Testis (tissue), 2 donors: ENCODE results near the gene CADPS2.

ENCODE experiments used
- CTCF ChIP-seq, 3 experiments: fragments of 450-650 bp in 2 of 3; fragments of 200-600 bp in 1 of 3; sonication (generic) in 1 of 3; IDR thresholded peaks; one replicate each; pipeline ENCODE4 v1.5.1; 2016 to 2019; ENCODE audit warnings: antibody characterized with exemption in 3 of 3, mild to moderate bottlenecking in 2 of 3, moderate library complexity in 1 of 3
- POLR2A ChIP-seq: fragments of 450-650 bp; IDR thresholded peaks from one replicate; pipeline ENCODE4 v1.6.1; 2017; ENCODE audit warnings: antibody characterized with exemption, mild to moderate bottlenecking, moderate library complexity

GRCh38 chr7:122675621-122676020 lies 210.6 kb downstream of the CADPS2 start:
- no peak for TF ChIP-seq CTCF (IDR thresholded peaks at IDR 0.05)
- TF ChIP-seq POLR2A, result no peak
